ENCODE results near the gene LHCGR.

LHCGR gene

DNA sequence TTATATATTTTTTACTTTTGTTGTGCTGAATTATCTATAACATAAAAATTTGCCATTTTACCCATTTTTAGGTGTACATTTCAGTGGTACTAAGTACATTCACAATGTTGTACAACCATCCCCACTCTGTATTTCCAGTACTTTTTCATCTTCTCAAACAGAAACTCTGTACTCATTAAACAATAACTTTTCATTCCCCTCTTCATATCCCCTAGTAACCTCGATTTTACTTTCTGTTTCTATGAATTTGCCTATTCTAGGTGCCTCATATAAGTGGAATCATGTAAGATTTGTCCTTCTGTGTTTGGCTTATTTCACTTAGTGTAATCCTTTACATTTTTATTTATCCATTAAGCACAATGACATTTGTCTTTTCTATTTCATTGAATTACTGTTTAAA is 86.5 kb downstream of the LHCGR start:
- ChIA-PET POLR2A (no interaction called here), CTCF (no interaction called here)
- no peak for TF ChIP-seq CTCF (IDR thresholded peaks at IDR 0.05; ENCODE audit: control extremely low read depth, extremely low read depth, low read depth, missing control alignments)
- no peak for DNase-seq (ENCODE audit: extremely low spot score)

- DNase-seq (ENCODE audit: extremely low spot score) = no peak
- ChIA-PET POLR2A (no interaction called here), CTCF (no interaction called here)
- TF ChIP-seq CTCF (IDR thresholded peaks at IDR 0.05; ENCODE audit: control extremely low read depth, extremely low read depth, low read depth, missing control alignments) = no peak
Measured at GRCh38 chr2:48651158-48651790, 104.2 kb downstream of the LHCGR start.

DNA sequence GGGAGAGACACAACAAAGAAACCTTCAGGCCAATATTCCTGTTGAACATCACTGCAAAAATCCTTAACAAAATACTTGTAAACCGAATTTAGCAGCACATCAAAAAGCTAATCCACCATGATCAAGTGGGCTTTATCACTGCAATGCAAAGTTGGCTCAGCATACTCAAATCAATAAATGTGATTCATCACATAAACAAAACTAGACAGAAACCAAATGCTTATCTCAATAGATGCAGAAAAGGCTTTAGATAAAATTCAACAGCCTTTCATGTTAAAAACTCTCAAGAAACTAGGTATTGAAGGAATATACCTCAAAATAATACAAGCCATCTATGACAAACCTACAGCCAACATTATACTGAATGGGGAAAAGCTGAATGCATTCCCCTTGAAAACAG is 117.3 kb downstream of the LHCGR start:
- DNase-seq (ENCODE audit: extremely low spot score) = no peak
- POLR2A ChIA-PET = no interaction called here
- CTCF ChIA-PET = interaction anchor here (1.4 kb wide), 1 partner anchor 16 kb away, joined by 3 read pairs; no protein-coding TSS in a partner anchor
- no peak for TF ChIP-seq CTCF (IDR thresholded peaks at IDR 0.05; ENCODE audit: control extremely low read depth, extremely low read depth, low read depth, missing control alignments)
